Measurements from ENCODE around the gene TLK1. TPM values are rescaled to one million over a fixed set of nuclear protein-coding genes. Genes with fewer than 3 reads are reported as not detected.

The TLK1 gene
- 24.5 TPM for polyA plus RNA-seq (2013, experiment 1 of 2)
- 25.1 TPM for polyA plus RNA-seq (2013, experiment 2 of 2)

DNA sequence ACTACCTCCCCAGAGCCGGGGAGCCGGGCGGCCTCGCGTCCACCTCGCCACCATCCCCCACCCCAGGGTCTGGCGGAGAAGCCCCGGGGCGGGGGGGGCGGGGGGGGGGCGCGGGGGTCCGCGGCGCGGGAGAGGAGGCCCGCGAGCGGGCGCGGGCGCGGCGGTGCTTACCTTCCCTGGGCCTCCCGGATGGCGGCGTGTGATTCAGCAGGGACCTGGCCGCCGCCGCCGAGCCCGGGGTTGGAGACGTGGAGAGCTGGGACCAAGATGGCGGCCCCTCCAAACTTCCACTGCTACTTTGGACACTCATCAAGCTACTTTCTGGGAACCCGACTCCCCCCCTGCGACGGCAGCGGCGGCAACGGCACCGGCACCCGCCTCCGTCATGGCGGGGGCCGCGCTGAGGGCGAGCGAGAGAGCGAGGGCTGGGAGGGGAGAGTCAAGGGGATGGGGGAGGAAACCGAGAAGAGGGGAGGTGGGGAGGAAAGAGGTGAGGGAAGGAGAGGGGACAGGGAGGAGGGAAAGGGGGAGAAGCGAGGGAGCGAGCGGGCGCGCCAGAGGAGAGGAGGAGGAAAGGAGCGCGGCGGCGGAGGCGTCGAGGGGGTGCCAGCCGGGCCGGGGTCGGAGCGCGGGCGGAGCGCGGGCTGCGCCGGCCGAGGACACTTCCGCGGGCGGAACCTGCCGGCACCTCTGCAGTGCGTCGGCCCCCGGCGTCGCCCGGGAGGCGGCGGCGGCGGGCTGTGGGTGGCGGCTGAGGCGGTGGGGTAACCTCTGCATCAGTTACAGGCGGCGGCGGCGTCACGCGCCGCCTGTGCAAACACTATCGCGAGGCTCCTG lies at the start of gene TLK1:
Gene TLK1 (minus strand): TSS at position 775 of the 837 bp plus-strand sequence. CDS start 465 bp downstream, at position 310.
- Histone ChIP-seq H3K27ac (ENCODE audit: low read depth, low read length, severe bottlenecking) (peak within 1 kb of the TSS; percentile 97), H3K4me3 (ENCODE audit: extremely low read depth, insufficient read depth, low read length, poor library complexity, severe bottlenecking) (peak within 1 kb of the TSS; percentile 91), H3K4me1 (ENCODE audit: control insufficient read depth, insufficient read depth, low read length, poor library complexity, severe bottlenecking) (no peaks in the 10 kb centered on the region), H3K36me3 (ENCODE audit: control insufficient read depth, insufficient read depth, low read length) (no peaks in the 10 kb centered on the region), H3K9me3 (ENCODE audit: control insufficient read depth, low read length) (no peaks in the 10 kb centered on the region)
- WGBS, 2 experiments (ENCODE audit: insufficient coverage in 2 of 2) = 0 to 1% methylated on average over 60 to 69 of the region's 97 CpGs

DNA sequence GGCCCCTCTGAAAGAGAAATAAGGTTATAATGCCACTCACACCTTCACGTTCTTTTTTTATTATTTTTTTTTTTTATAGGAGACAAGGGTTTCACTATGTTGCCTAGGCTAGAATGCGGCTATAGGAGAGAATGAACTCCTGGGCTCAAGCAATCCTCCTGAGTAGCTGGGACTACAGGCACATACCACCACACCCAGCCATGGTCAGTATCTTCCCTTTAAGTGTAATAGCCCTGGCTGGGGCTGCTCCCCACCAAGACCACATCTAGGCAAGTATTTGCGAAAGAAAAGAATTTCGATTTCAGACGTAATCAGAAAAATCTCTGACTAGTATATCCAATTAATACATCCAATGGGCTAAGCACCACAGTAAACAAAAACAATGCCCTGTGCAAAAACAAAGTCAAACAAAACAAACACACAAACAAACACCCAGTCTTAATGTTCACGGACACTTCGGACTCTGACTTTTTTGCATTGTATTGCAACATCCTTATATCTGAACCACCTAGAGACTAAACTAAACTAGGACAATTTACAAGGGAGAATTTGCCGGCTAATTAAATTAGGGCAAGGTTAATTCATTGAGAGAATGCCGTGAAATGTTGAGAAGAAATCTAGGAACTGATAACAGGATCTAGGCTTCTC lies 49.6 kb upstream of the TLK1 start:
- no peak overlapping the region for H3K27ac ChIP-seq (ENCODE audit: low read depth, low read length, severe bottlenecking)
- peaks cover 8% of the 10 kb centered on the region for H3K4me1 ChIP-seq (ENCODE audit: control insufficient read depth, insufficient read depth, low read length, poor library complexity, severe bottlenecking)
- WGBS, 2 experiments (ENCODE audit: insufficient coverage in 2 of 2) = 79 to 93% methylated on average over 5 to 6 of the region's 9 CpGs
- no peaks in the 10 kb centered on the region for H3K36me3 ChIP-seq (ENCODE audit: control insufficient read depth, insufficient read depth, low read length)
- no peak overlapping the region for H3K4me3 ChIP-seq (ENCODE audit: extremely low read depth, insufficient read depth, low read length, poor library complexity, severe bottlenecking)
- no peaks in the 10 kb centered on the region for H3K9me3 ChIP-seq (ENCODE audit: control insufficient read depth, low read length)

DNA sequence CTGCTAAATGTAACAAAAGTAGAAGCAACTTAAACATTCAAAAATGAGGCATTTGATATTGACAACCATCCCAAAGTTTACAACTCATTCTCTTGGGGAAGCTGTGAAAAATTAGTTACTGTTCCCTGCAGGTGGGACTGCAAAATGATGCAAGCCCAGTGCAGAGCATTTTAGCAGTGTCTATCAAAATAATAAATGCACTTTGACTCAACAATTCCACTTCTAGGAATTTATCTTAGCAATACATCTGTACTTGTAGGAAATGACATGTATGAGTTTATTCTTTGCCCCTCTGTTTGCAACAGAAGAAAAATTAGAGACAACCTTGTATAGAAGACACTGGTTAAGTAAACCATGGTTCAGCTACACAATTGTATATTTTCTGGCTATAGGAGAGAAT lies 48.0 kb upstream of the TLK1 start:
- no peak overlapping the region for H3K27ac ChIP-seq (ENCODE audit: low read depth, low read length, severe bottlenecking)
- no peaks in the 10 kb centered on the region for H3K9me3 ChIP-seq (ENCODE audit: control insufficient read depth, low read length)
- H3K4me3 ChIP-seq (ENCODE audit: extremely low read depth, insufficient read depth, low read length, poor library complexity, severe bottlenecking) = no peak overlapping the region
- no peaks in the 10 kb centered on the region for H3K36me3 ChIP-seq (ENCODE audit: control insufficient read depth, insufficient read depth, low read length)
- H3K4me1 ChIP-seq (ENCODE audit: control insufficient read depth, insufficient read depth, low read length, poor library complexity, severe bottlenecking) = peaks cover 8% of the 10 kb centered on the region

DNA sequence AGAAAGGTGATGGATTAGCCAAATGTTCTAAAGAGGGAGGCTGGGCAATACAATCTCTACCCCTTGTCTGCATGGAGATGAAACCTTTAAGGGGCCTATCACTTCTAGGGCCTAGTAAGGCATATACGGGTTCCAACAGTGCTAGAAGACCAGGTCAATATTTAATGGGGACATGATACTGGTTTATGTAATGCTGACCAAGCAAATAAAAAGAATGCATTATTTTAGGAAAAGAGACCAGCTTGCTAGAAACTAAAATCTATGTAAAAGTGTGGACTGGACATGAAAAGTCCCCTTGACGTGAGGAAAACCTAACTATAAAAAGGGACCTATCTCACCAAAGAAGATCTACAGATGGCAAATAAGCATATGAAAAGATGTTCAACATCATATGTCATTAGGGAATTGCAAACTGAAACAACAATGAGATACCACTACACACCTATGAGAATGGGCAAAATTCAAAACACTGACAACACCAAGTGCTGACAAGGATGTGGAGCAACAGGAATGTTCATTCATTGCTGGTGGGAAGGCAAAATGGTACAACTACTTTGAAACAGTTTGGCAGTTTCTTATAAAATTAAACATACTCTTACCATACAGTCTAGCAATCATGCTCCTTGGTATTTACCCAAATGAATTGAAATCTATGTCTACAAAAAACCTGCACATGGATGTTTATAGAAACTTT lies 45.9 kb upstream of the TLK1 start:
- H3K27ac ChIP-seq (ENCODE audit: low read depth, low read length, severe bottlenecking) = no peak overlapping the region
- H3K9me3 ChIP-seq (ENCODE audit: control insufficient read depth, low read length) = no peaks in the 10 kb centered on the region
- no peaks in the 10 kb centered on the region for H3K36me3 ChIP-seq (ENCODE audit: control insufficient read depth, insufficient read depth, low read length)
- peaks cover 8% of the 10 kb centered on the region for H3K4me1 ChIP-seq (ENCODE audit: control insufficient read depth, insufficient read depth, low read length, poor library complexity, severe bottlenecking)
- WGBS, 2 experiments (ENCODE audit: insufficient coverage in 2 of 2) = 100% methylated on average over 1 of the region's 2 CpGs
- H3K4me3 ChIP-seq (ENCODE audit: extremely low read depth, insufficient read depth, low read length, poor library complexity, severe bottlenecking) = no peak overlapping the region

DNA sequence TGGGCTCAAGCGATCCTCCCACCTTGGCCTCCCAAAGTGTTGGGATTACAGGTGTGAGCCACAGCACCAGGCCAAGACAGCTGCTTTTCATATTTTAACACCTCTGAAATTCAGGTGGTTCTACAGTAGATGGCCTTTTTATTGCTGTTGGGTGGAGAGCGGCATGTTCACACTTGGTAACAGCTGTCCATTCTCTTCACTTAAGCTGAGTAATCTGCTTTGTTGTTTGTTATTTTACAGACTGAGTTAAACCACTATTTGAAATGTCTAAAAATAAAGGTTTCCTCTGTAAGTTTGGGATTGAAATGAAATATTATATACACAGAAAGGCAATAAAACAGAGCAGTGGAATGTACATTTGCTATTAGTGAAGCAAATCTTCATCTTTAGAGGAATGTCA lies 44.9 kb upstream of the TLK1 start:
- 78% methylated on average over 1 of the region's 2 CpGs; no CpG with 5 or more reads in 1 of the 2 experiments for WGBS, 2 experiments (ENCODE audit: insufficient coverage in 2 of 2)
- no peak overlapping the region for H3K27ac ChIP-seq (ENCODE audit: low read depth, low read length, severe bottlenecking)
- no peaks in the 10 kb centered on the region for H3K36me3 ChIP-seq (ENCODE audit: control insufficient read depth, insufficient read depth, low read length)

DNA sequence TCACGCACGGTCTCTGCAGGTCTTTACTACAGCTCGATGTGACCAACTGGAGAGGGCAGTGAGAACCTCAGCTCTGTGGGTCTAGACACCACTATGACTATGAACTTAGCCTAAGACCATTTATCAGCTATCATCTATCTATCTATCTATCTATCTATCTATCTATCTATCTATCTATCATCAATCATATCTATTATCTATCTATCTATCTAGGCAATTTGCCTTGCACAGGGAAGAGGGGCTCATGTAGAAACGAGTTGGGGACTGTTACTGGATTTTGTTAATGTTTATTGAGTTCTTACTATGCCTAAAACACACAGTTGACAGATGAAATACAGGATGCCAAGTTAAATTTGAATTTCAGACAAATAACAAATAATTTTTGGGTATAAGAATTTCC lies 41.1 kb upstream of the TLK1 start:
- Histone ChIP-seq H3K27ac (ENCODE audit: low read depth, low read length, severe bottlenecking) (no peak overlapping the region), H3K36me3 (ENCODE audit: control insufficient read depth, insufficient read depth, low read length) (no peaks in the 10 kb centered on the region), H3K4me1 (ENCODE audit: control insufficient read depth, insufficient read depth, low read length, poor library complexity, severe bottlenecking) (no peaks in the 10 kb centered on the region), H3K9me3 (ENCODE audit: control insufficient read depth, low read length) (no peaks in the 10 kb centered on the region), H3K4me3 (ENCODE audit: extremely low read depth, insufficient read depth, low read length, poor library complexity, severe bottlenecking) (no peak overlapping the region)
- WGBS, 2 experiments (ENCODE audit: insufficient coverage in 2 of 2) = 85 to 100% methylated on average over 3 of the region's 4 CpGs

More for the DNA sequence above, 44.9 kb upstream of the TLK1 start:
- peaks cover 4% of the 10 kb centered on the region for H3K4me1 ChIP-seq (ENCODE audit: control insufficient read depth, insufficient read depth, low read length, poor library complexity, severe bottlenecking)
- H3K4me3 ChIP-seq (ENCODE audit: extremely low read depth, insufficient read depth, low read length, poor library complexity, severe bottlenecking) = no peak overlapping the region
- H3K9me3 ChIP-seq (ENCODE audit: control insufficient read depth, low read length) = no peaks in the 10 kb centered on the region

DNA sequence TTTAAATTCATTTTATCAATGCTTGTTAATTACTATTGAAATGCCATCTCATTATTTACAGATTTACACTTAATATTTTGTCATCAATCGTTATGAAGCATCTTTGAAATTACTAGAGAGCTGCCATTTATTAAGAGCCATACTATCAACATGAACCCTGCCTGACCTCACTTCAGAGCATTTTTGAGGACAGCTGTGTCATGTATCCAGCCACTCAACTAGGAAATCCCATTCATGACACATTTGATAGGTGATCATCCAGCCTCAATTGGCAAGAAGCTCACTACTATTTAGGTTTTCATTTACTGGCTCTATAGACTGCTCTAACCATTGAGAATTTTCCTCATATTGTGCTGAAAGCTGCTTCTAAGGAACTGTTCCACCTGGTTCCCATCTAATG lies 40.6 kb upstream of the TLK1 start:
- Histone ChIP-seq H3K27ac (ENCODE audit: low read depth, low read length, severe bottlenecking) (no peak overlapping the region), H3K4me3 (ENCODE audit: extremely low read depth, insufficient read depth, low read length, poor library complexity, severe bottlenecking) (no peak overlapping the region), H3K4me1 (ENCODE audit: control insufficient read depth, insufficient read depth, low read length, poor library complexity, severe bottlenecking) (no peaks in the 10 kb centered on the region), H3K9me3 (ENCODE audit: control insufficient read depth, low read length) (no peaks in the 10 kb centered on the region), H3K36me3 (ENCODE audit: control insufficient read depth, insufficient read depth, low read length) (no peaks in the 10 kb centered on the region)
- 83 to 100% methylated on average over 1 of the region's 1 CpG for WGBS, 2 experiments (ENCODE audit: insufficient coverage in 2 of 2)

DNA sequence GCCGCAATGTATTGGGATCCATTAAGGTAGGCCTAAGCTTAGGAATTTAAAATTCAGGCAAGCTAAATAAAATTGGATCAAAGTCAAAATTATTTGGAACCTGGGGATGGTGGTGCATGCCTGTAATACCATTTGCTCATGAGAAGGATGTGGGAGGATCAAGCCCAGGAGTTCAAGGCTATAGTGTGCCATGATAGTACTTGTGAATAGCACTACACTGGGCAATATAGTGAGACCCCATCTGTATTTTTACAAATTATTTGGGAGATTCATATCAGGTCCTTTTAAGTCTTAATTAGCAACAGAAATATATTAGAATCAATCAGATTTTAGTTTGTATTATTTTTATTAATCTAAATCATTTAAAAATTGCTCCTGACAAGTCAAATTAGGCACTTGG lies 39.8 kb upstream of the TLK1 start:
- no peak overlapping the region for H3K4me3 ChIP-seq (ENCODE audit: extremely low read depth, insufficient read depth, low read length, poor library complexity, severe bottlenecking)
- H3K27ac ChIP-seq (ENCODE audit: low read depth, low read length, severe bottlenecking) = no peak overlapping the region
- no peaks in the 10 kb centered on the region for H3K4me1 ChIP-seq (ENCODE audit: control insufficient read depth, insufficient read depth, low read length, poor library complexity, severe bottlenecking)
- H3K36me3 ChIP-seq (ENCODE audit: control insufficient read depth, insufficient read depth, low read length) = no peaks in the 10 kb centered on the region
- no peaks in the 10 kb centered on the region for H3K9me3 ChIP-seq (ENCODE audit: control insufficient read depth, low read length)
- WGBS, 2 experiments (ENCODE audit: insufficient coverage in 2 of 2) = 100% methylated on average over 1 of the region's 1 CpG; no CpG with 5 or more reads in 1 of the 2 experiments

DNA sequence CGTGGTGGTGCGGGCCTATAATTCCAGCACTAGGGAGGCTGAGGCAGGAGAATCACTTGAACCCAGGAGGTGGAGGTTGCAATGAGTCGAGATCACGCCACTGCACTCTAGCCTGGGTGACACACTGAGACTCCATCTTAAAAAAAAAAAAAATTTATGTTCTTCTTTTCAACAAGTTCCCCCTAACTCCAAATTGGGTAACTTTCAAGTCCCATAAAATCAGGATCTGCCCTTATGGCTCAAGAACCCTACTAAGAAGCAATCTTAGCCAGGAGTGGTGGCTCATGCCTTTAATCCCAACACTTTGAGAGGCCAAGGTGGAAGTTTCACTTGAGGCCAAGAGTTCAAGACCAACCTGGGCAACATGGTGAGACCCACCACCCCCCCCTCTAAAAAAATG lies 30.3 kb upstream of the TLK1 start:
- H3K36me3 ChIP-seq (ENCODE audit: control insufficient read depth, insufficient read depth, low read length) = no peaks in the 10 kb centered on the region
- no peaks in the 10 kb centered on the region for H3K9me3 ChIP-seq (ENCODE audit: control insufficient read depth, low read length)
- WGBS, 2 experiments (ENCODE audit: insufficient coverage in 2 of 2) = 100% methylated on average over 2 to 4 of the region's 4 CpGs
- no peaks in the 10 kb centered on the region for H3K4me1 ChIP-seq (ENCODE audit: control insufficient read depth, insufficient read depth, low read length, poor library complexity, severe bottlenecking)
- no peak overlapping the region for H3K27ac ChIP-seq (ENCODE audit: low read depth, low read length, severe bottlenecking)
- no peak overlapping the region for H3K4me3 ChIP-seq (ENCODE audit: extremely low read depth, insufficient read depth, low read length, poor library complexity, severe bottlenecking)

DNA sequence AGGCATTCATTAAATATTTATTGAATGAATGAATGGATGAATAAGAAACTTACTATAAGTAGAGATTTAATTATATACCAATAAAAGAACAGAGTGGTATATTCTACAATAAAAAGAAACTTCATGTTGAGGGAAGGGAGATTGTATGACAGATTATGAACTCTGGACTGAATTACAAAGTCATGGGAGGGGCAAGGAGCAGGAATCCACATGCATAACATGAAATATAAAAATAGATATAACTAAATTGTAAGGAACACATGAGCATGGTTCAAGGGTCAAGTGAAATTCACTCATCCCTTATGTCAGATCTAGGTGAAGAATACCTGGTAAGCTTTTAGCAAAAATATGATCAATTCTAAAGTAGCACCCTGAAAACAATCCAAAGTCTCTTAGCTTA lies 27.1 kb upstream of the TLK1 start:
- H3K4me3 ChIP-seq (ENCODE audit: extremely low read depth, insufficient read depth, low read length, poor library complexity, severe bottlenecking) = no peak overlapping the region
- no peak overlapping the region for H3K27ac ChIP-seq (ENCODE audit: low read depth, low read length, severe bottlenecking)
- no peaks in the 10 kb centered on the region for H3K36me3 ChIP-seq (ENCODE audit: control insufficient read depth, insufficient read depth, low read length)
- H3K9me3 ChIP-seq (ENCODE audit: control insufficient read depth, low read length) = no peaks in the 10 kb centered on the region
- H3K4me1 ChIP-seq (ENCODE audit: control insufficient read depth, insufficient read depth, low read length, poor library complexity, severe bottlenecking) = no peaks in the 10 kb centered on the region

All from mesodermal cell (in vitro differentiated cells).